ENCODE measurements around the gene MIR17HG.

The MIR17HG gene

DNA sequence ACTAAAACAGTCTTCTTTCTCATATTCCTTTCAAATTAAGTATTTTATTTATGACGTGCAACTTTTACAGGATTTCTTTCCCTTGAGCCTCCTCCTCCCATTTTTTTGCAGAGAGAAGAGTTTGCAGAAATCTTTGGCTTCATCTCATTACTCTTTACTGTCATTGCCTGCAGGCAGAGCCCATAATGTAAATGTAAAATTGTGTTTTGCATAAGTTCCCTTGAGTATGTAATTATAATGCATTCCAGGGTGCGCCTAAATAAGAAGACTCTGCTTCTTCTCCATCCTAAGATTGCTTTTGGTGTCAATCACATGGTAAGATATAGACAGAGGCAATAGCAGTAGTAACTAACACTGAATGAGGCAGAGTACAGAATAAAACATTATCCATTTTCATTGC is 23.0 kb downstream of the MIR17HG start:
- no peak for TF ChIP-seq CTCF (IDR thresholded peaks at IDR 0.05; ENCODE audit: extremely low read depth, insufficient read depth, missing control alignments)
- in situ Hi-C loops (cut with MboI; ENCODE audit: low pct_unique_long_range_greater_than_20kb, low sequenced_read_pairs, unreplicated experiment), result no loop called here
- DNase-seq (ENCODE audit: low spot score), result no peak

GRCh38 chr13:91372911-91373310 is 25.4 kb downstream of the MIR17HG start:
- in situ Hi-C loops (cut with MboI; ENCODE audit: low pct_unique_long_range_greater_than_20kb, low sequenced_read_pairs, unreplicated experiment), result no loop called here
- TF ChIP-seq CTCF (IDR thresholded peaks at IDR 0.05; ENCODE audit: extremely low read depth, insufficient read depth, missing control alignments), result no peak
- DNase-seq (ENCODE audit: low spot score), result no peak

GRCh38 chr13:91375116-91375729 is 27.7 kb downstream of the MIR17HG start:
- peak; percentile 66 for TF ChIP-seq CTCF (IDR thresholded peaks at IDR 0.05; ENCODE audit: extremely low read depth, insufficient read depth, missing control alignments)
- peak; percentile 35 for DNase-seq (ENCODE audit: low spot score)
- in situ Hi-C loops (cut with MboI; ENCODE audit: low pct_unique_long_range_greater_than_20kb, low sequenced_read_pairs, unreplicated experiment), result loop anchor here (25.0 kb wide), 1 partner anchor 337 kb away; no protein-coding TSS in a partner anchor

- in situ Hi-C loops (cut with MboI; ENCODE audit: low pct_unique_long_range_greater_than_20kb, low sequenced_read_pairs, unreplicated experiment), result loop anchor here (25.0 kb wide), 1 partner anchor 331 kb away; no protein-coding TSS in a partner anchor
- no peak for DNase-seq (ENCODE audit: low spot score)
Measured at GRCh38 chr13:91381371-91381770, 33.9 kb downstream of the MIR17HG start.

GRCh38 chr13:91383836-91384235 is 36.3 kb downstream of the MIR17HG start:
- DNase-seq (ENCODE audit: low spot score), result no peak
- in situ Hi-C loops (cut with MboI; ENCODE audit: low pct_unique_long_range_greater_than_20kb, low sequenced_read_pairs, unreplicated experiment), result loop anchor here (25.0 kb wide), 1 partner anchor 328 kb away; no protein-coding TSS in a partner anchor
- no peak for TF ChIP-seq CTCF (IDR thresholded peaks at IDR 0.05; ENCODE audit: extremely low read depth, insufficient read depth, missing control alignments)

More at GRCh38 chr13:91381371-91381770, 33.9 kb downstream of the MIR17HG start:
- TF ChIP-seq CTCF (IDR thresholded peaks at IDR 0.05; ENCODE audit: extremely low read depth, insufficient read depth, missing control alignments), result peak; percentile 52

DNA sequence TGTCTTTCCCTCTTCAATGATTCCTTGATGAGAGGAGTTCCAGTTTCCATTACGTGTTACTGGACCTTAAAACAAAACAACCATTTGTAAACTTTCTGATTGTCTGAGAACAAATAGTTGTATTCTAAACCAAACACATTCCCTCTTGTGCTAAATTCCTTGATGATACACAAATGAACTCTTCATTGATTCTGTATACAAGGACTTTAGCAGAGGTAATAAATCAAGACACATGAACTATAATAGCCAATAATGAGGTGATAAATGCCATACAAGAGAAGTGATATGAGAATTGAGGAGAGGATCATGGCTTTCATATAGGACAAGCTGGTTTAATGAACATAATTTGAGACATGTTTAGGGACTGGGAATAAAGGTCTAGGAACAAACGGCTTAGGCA is 37.4 kb downstream of the MIR17HG start:
- TF ChIP-seq CTCF (IDR thresholded peaks at IDR 0.05; ENCODE audit: extremely low read depth, insufficient read depth, missing control alignments), result no peak
- DNase-seq (ENCODE audit: low spot score), result no peak
- in situ Hi-C loops (cut with MboI; ENCODE audit: low pct_unique_long_range_greater_than_20kb, low sequenced_read_pairs, unreplicated experiment), result loop anchor here (25.0 kb wide), 1 partner anchor 327 kb away; no protein-coding TSS in a partner anchor

Measured in GM13977 (cell line).